ENCODE measurements around the gene GON4L.
A peak's percentile ranks its signal among the peaks of the same experiment; 100 is the strongest.
"Not testable (repeated sequence)": the region's sequence is repeated elsewhere in the genome, so short reads cannot be mapped to it uniquely, and the experiment has no call there.

Gene GON4L

GRCh38 chr1:155856975-155857930 is at the start of gene GON4L:
Gene GON4L (minus strand): TSS chr1:155857214. CDS start chr1:155853780, 3,434 bp downstream.
- peak; percentile 90 to 92 for DNase-seq

- DNase-seq: no peak
Observed at GRCh38 chr1:155904261-155904660, 47.2 kb upstream of the GON4L start.

GRCh38 chr1:155900161-155900560 is 43.1 kb upstream of the GON4L start:
- no peak for DNase-seq

- DNase-seq: no peak
Observed at GRCh38 chr1:155899683-155900082, 42.7 kb upstream of the GON4L start.

DNA sequence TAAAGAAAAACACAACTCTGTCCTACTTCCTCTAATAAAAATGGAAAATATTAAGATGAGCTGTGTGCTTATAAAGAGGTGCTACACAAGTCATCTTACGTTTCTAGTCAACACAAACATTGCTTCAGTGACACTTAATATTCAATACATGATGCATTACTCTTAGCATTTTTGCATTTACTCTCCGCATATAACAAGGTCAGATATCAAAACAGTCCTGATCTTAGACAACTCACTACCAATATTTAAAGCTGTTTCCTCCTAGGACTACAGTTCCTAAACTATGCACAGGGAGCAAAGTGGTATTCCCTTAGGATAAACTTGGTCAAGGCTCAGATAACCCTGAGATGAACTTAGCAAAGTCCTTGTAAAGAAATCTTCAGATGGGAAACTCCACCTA is 41.9 kb upstream of the GON4L start:
- DNase-seq: no peak

GRCh38 chr1:155897746-155898145 is 40.7 kb upstream of the GON4L start:
- no peak for DNase-seq

GRCh38 chr1:155896476-155896875 is 39.5 kb upstream of the GON4L start:
- not testable (repeated sequence) for DNase-seq

DNA sequence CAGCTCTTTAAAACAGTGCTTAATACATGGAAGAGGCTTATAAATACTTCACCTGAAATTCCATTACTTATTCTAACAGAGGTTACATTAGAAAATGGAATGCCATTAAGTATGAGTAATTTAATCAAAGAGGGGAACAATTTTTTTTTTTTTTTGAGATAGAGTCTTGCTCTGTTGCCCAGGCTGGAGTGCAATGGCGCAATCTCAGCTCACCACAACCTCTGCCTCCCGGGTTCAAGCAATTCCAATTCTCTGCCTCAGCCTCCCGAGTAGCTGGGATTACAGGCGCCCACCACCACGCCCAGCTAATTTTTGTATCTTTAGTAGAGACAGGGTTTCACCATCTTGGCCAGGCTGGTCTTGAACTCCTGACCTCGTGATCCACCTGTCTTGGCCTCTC is 38.6 kb upstream of the GON4L start:
- not testable (repeated sequence) for DNase-seq

DNA sequence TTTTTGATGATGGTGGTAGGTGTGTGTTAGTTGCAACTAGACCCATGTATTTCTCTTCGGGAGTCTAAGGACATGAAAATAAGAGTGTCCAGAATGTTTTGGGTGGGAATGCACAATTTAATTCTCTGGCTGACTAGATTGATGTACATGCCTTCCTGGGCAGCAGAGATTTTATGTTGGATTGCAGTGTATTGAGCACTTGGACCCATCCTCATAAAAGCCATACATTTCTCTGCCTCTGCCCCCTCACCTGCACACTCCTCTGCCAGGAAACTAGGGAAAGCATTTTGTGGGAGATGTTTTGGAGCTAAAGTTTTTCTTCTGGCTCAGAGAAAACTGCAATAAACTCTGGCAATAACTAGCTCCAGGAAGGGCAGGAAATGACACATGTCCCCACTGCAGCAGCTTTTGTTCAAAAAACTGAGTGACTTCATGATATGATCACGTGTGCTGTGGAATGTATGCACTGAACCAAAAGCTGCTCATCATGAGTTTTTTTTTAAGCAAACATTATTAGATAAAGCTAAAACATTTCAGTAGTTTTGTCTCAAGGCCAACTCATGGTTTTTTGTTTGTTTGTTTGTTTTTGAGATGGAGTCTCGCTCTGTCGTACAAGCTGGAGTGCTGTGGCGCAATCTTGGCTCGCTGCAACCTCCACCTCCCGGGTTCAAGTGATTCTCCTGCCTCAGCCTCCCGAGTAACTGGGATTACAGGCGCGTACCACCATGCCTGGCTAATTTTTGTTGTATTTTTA is 36.6 kb upstream of the GON4L start:
- DNase-seq: peak; percentile 11 to 29

DNA sequence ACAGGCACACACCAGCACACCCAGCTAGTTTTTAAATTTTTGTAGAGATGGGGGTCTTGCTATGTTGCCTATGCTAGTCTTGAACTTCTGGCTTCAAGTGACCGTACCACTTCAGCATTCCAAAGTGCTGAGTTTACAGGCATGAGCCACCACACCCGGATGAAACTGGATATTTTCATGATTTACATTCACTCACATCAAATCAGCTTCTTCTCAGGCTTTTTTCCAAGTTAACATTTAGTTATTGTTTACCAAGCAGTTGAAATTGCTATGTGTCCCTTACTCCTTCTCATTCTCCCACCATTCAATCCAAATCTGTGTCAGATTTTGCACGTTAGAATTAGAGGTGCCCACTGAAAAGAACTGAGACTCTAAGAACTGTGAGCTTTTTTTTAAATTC is 35.8 kb upstream of the GON4L start:
- DNase-seq: no peak

DNA sequence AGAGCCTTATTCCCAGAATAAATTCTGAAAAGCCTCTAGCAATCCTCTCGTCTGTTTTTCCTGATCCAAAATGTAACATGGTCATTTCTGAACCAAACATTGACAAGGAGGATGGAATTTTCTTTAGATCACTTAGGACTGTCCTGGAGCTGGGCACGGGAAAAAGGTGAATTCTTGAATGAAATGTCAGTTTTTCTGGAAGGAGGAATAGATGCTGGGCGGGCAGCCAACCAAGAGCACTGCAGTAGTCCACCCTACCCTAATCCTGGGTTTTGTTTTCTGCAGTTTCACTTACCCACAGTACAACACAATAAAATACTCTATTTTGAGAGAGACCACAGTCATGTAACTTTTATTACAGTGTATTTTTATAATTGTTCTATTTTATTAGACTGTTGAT is 33.2 kb upstream of the GON4L start:
- no peak for DNase-seq

DNA sequence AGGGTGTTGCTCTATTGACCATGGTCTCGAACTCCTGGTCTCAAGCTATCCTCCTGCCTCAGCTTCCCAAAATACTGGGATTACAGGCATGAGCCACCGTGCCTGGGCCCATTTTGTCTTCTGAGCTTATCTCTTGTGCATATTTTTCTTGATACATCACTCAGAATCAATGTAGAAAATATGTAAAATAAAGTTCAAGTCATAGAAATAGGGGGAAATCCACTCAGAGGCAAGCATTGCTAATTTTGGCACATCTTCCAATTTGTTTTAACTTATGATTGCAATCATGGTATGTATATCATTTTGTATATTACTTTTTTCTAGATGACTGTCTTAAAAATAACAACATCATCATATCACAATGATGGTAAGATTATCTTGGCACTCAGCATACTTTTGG is 32.6 kb upstream of the GON4L start:
- no peak for DNase-seq

DNA sequence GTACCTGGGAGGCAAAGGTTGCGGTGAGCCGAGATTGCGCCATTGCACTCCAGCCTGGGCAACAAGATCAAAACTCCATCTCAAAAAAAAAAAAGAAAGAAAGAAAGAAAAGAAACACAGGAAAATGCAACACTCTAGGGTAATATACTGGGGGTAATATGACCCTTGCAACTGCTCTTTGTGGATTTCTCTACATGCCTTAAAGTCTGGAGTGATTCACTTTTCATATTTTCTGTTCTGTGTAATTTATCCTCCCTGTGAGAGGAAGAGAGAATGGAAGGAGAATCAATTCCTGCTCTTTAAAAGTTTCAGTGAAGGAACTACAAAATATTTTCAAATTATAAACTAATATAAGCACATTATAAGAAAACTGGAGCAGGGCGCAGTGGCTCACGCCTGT is 31.5 kb upstream of the GON4L start:
- DNase-seq: no peak

DNA sequence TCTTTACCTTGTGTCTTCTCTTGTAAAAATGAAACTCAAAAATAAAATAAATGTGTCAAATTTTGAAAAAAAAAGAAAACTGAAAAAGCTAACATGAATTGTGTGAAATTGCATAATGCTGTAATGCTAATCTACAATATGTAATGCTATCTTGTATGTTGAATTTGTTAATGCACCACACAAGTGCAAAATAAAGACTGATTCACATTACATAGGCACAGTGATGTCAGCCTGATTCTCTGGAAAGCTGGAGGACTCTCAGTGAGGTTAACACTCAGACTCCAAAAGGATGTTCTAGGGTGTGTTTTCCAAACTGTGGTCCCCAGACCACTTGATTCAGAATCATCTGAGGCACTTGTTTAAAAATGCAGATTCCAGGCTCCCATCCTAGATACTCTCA is 28.0 kb upstream of the GON4L start:
- DNase-seq: no peak

DNA sequence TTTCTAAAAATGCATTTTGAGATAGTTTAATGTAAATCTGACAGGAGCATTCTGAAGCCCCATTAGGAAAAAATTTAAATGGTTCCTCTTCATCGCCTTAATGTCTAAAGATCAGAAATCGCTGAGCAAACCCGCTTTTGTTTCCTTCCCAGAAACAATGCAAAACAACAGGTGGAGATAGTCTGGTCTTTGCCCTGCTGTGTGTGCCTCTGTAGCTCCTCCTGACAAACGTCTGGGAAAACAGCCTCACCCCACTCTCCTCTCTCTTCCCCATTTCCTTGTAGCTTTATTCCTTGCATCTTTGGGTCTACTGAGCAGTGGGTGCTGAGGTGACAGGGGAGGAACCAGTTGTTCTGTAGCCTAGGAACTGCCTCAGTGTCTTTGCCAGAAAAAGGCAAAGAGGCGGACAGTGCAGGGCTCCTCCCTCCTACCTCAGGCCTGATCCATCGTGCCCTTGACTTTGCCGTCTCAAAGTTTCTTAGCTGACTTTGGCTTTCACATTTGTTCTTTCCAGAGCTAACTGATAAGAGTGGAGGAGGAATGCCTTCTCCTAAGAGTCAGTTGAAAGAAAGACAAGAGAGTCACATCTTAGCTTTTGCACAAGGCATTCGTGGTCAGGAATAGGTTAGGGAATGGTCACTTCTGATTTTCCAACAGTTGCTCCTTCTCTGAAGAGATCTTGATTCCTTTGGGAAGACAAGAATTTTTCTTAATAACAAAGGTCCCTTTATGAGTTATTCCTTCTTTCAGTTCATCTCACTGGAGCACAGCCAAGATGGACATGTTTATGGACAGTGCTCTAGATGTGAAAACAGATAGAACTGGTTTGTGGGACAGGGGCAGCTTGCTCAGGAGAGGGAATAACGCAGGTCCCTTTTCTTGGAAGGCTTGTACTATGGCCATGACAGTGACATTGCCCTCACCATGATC is 27.3 kb upstream of the GON4L start:
- DNase-seq: no peak

DNA sequence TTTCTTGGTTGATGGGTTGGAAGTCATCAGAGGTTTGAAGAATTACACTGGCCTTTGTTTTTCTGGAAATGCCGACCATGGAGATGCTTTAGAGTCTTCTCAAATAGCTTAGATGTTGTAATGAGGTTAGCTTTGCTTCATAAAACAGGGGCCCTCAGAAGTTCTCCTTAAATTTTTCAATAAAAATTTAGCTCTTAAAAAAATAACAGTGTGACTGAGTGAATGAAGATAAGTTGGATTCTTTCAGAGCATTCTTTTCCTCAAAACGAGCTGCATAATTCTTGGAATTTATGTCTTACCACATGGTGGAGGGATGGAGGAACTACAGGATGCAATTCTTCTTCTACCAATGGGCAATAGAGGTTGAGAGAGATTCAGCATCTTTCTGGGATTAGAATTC is 25.8 kb upstream of the GON4L start:
- DNase-seq: no peak

DNA sequence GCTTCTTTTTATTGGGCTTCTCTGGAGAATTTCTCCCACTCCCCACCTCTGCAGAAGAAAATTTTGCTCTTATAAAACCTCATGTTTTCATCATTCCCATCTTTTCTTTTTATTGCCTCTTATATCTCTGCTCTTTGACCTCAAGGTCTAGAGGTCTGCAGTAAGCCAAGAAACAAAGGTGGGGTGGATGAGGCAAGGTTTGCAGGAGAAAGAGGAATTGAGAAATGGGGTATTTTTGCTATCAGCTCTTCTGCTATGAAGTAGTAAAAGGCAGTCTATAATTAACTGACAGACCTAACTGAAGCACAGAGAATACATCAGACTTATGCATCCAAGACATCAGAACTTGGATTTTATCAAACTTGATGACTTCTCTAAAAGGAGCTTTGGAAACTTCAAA is 25.2 kb upstream of the GON4L start:
- DNase-seq: no peak

DNA sequence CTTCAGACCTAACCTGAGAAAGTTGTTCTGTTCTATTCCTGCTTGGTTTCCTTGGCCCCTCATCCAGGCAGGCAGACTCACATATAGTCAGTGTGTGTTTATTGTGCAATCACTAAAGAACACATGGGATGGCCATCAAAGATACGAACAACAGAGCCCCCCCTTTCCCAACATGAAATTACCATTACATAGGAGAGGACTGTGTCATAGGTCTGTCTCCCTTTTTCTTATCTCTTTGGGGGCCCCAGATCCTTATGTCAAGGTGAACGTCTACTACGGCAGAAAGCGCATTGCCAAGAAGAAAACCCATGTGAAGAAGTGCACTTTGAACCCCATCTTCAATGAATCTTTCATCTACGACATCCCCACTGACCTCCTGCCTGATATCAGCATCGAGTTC is 23.9 kb upstream of the GON4L start:
- DNase-seq: no peak

GRCh38 chr1:155880251-155880650 is 23.2 kb upstream of the GON4L start:
- DNase-seq: no peak

- no peak for DNase-seq
Observed at GRCh38 chr1:155877945-155878344, 20.9 kb upstream of the GON4L start.

GRCh38 chr1:155873860-155874259 is 16.8 kb upstream of the GON4L start:
- DNase-seq: no peak

DNA sequence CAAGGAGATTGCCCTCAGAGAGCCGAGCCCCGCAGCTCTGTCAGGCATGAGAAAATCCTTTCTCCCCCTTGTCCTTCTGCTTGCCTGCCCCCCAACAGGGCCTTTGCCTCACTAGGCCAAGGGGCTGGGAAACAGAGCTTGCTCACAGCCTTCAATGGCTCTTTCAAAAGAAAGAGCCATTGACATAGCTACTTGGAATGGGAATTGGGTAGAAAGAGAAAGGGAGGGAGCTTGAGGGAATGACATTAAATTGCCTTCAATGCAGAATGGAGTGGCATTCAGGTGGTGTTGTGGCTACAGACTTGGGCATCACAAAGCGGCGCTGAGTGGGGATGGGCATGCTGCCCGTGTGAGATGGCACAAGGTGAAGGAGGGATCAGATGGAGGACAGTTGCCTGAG is 15.5 kb upstream of the GON4L start:
- DNase-seq: no peak

DNA sequence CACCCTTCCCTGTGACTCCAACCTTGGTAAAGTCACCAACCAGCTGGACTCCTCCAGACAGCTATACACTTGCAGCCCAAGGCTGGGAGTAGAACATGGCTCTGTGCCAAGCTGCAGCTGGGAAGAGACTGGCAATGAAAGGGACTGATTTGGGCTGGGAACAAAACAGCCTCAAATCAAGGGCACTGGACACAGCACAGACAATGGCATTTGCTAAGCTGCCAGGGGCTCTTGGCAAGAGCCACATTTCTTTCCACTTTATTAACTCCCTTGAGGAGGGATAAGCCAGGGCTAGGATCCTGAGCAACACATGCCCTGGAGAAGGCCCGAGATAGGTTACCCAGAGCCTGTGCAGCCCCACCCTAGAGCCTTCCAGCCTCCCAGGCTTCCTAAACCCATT is 14.4 kb upstream of the GON4L start:
- no peak for DNase-seq

Measured in CD4-positive, alpha-beta T cell treated with Interleukin-1 beta for 1 hour (primary cell).